Measurements from ENCODE around the gene DEFB132. TPM values are rescaled to one million over a fixed set of nuclear protein-coding genes. Genes with fewer than 3 reads are reported as not detected.

The DEFB132 gene
- total RNA-seq, 2 donors from 2014 or later = not detected

DNA sequence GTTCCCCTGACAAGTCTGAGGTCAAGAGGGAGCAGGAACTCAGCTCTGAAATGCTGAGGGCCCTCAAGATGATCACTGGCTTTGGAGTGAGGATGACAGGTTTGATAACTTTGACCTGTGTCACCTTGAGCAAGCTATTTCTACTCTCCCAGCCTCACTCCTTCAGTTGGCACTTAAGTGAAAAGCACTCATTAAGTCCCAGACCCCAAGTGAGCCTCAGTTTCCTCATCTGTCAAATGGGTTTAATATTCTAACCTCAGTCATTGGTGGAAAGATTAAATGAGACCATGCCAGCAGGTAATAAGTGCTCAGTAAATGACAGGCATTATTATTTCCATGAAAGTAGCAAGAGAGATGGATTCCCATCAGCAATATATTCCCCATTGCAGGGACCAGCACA lies 14.0 kb downstream of the DEFB132 start:
- Mint-ChIP-seq H3K4me3 (no peak overlapping the region), H3K4me1 (ENCODE audit: low read depth) (peaks cover 6% of the 10 kb centered on the region), H3K9me3 (no peaks in the 10 kb centered on the region), H3K27me3 (ENCODE audit: low read depth) (no peaks in the 10 kb centered on the region), H3K36me3 (ENCODE audit: insufficient read depth in 2 of 2) (no peaks in the 10 kb centered on the region), H3K27ac (no peak overlapping the region)
- ATAC-seq (replicated peaks in 1 of 2) = no peak
- DNase-seq = no peak

DNA sequence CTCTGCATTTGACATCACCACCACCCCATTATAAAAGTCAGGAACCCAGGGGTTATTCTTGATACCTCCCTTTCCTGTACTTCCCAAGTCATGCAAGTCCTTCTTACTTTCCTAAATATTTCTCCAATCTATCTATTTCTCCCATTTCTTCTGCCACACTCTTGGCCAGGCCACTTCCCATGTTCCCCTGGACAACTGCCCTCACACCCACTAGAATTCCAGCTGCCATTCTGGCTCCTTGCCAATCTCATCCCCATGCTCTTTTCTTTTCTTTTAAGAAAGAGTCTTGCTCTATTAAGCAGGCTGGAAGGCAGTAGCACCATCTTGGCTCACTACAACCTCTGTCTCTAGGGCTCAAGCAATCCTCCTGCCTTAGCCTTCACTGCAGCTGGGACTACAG lies 15.2 kb downstream of the DEFB132 start:
- Mint-ChIP-seq H3K36me3 (ENCODE audit: insufficient read depth in 2 of 2) (no peaks in the 10 kb centered on the region), H3K27me3 (ENCODE audit: low read depth) (no peaks in the 10 kb centered on the region), H3K4me3 (no peak overlapping the region), H3K27ac (no peak overlapping the region), H3K4me1 (ENCODE audit: low read depth) (no peaks in the 10 kb centered on the region), H3K9me3 (no peaks in the 10 kb centered on the region)
- no peak for ATAC-seq (replicated peaks in 1 of 2)
- DNase-seq = no peak

DNA sequence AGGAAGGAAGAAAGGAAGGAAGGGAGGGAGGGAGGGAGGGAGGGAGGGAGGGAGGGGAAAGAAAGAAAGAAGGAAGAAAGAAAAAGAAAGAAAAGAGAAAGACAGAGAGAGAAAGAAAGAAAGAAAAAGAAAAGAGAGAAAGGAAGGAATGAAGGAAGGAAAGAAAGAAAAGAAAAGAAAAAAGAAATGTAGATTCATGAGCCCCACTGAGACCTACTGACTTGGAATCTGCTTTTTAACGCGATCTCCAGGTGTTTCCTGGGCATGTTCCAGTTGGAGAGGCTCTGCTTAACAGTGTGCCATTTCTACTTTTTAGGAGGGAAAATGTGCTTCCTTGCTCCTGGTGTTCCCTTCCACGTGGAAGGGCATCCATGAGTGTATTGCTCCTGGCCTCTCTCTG lies 16.4 kb downstream of the DEFB132 start:
- no peak overlapping the region for H3K4me3 Mint-ChIP-seq
- no peaks in the 10 kb centered on the region for H3K9me3 Mint-ChIP-seq

DNA sequence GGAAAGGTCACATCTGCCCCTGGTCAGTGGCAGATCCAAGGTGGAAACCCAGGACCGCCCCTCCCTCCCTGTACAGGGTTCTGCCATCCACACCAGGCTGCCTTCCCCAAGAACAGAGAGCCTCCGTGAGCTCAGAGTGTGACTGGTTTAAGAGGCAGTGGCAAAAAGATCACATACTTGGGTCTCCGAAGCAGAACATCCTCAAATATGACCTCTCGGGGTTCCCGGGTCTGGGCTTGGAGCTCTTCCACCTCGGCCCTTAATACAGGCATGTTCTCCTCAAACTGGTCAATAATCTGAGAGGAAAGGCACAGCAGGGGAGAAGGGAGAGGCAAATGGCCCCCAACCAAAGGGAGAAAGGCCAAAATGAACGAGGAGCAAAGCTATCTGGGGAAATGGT lies 18.3 kb downstream of the DEFB132 start:
- Mint-ChIP-seq H3K27ac (no peak overlapping the region), H3K4me3 (no peak overlapping the region), H3K36me3 (ENCODE audit: insufficient read depth in 2 of 2) (peaks cover 0 to 3% of the 10 kb centered on the region in 2 donors), H3K27me3 (ENCODE audit: low read depth) (no peaks in the 10 kb centered on the region), H3K4me1 (ENCODE audit: low read depth) (no peaks in the 10 kb centered on the region), H3K9me3 (no peaks in the 10 kb centered on the region)
- ATAC-seq (replicated peaks in 1 of 2) (no peak), DNase-seq (no peak)

More for the DNA sequence above, 16.4 kb downstream of the DEFB132 start:
- peaks cover 0 to 3% of the 10 kb centered on the region in 2 donors for H3K36me3 Mint-ChIP-seq (ENCODE audit: insufficient read depth in 2 of 2)
- H3K27ac Mint-ChIP-seq = no peak overlapping the region
- no peaks in the 10 kb centered on the region for H3K4me1 Mint-ChIP-seq (ENCODE audit: low read depth)
- ATAC-seq (replicated peaks in 1 of 2) (no peak), DNase-seq (no peak)
- H3K27me3 Mint-ChIP-seq (ENCODE audit: low read depth) = no peaks in the 10 kb centered on the region

DNA sequence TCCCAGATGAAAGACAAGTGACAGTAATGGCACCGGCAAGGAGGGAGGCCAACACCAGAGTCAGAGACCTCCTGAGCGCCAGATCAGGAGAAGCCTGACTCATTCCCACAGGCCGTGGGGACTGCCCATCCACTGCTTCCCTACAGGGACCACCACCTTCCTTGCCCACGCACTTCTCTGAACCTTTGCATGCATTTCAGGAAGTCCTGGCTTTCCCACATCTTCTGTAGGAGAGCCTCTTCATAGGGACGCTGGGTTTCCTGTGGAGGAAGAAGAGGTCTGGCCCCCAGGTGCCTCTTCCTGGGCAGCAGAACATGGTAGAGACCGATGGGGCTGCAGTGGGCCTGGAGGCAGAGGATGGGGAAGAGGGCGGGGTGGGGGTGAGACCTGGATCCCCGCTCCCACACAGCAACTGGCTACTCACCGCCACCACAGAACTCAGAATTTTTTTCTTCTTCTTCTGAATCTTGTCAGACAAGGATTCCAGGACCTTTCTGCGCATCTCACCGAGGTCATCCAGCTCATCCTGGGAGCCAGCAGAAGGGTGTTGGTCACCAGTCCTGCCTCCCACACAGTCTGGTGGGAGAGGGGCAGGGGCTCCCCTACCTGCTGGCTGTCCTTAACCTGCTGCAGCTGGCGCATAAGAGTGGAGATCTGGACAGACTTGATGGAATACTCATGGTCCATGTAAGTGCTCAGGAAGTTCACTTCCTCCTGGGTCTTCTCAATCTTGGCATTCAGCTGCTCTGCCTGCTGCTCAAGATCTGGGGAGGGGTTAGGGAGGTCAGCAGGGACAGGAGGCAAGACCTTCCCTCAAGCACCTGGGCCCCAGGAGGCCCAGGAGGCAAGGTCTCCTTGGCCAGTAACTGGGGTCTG lies 19.3 kb downstream of the DEFB132 start:
- no peak for DNase-seq
- H3K27me3 Mint-ChIP-seq (ENCODE audit: low read depth) = no peaks in the 10 kb centered on the region
- H3K27ac Mint-ChIP-seq = no peak overlapping the region
- H3K4me1 Mint-ChIP-seq (ENCODE audit: low read depth) = no peaks in the 10 kb centered on the region
- no peaks in the 10 kb centered on the region for H3K9me3 Mint-ChIP-seq
- ATAC-seq (replicated peaks in 1 of 2) = no peak
- H3K4me3 Mint-ChIP-seq = no peak overlapping the region
- H3K36me3 Mint-ChIP-seq (ENCODE audit: insufficient read depth in 2 of 2) = peaks cover 0 to 3% of the 10 kb centered on the region in 2 donors

DNA sequence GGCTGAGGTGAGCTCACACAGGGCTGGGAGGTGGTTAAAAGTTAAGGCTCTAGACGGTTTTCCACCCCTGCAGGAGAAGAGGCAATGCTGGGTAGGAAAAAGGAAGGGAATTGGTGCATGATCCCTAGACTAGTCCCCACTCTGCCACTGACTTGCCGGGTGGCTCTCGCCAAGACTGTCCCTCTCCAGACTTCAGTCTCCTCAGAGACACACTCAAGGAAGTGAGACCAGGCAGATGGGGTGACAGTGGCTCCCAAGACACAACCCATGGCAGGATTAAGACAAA lies 19.9 kb downstream of the DEFB132 start:
- H3K4me1 Mint-ChIP-seq (ENCODE audit: low read depth) = no peaks in the 10 kb centered on the region
- H3K27me3 Mint-ChIP-seq (ENCODE audit: low read depth) = no peaks in the 10 kb centered on the region
- no peak overlapping the region for H3K4me3 Mint-ChIP-seq
- ATAC-seq (replicated peaks in 1 of 2) (no peak), DNase-seq (no peak)
- peaks cover 0 to 3% of the 10 kb centered on the region in 2 donors for H3K36me3 Mint-ChIP-seq (ENCODE audit: insufficient read depth in 2 of 2)
- no peak overlapping the region for H3K27ac Mint-ChIP-seq
- H3K9me3 Mint-ChIP-seq = no peaks in the 10 kb centered on the region

DNA sequence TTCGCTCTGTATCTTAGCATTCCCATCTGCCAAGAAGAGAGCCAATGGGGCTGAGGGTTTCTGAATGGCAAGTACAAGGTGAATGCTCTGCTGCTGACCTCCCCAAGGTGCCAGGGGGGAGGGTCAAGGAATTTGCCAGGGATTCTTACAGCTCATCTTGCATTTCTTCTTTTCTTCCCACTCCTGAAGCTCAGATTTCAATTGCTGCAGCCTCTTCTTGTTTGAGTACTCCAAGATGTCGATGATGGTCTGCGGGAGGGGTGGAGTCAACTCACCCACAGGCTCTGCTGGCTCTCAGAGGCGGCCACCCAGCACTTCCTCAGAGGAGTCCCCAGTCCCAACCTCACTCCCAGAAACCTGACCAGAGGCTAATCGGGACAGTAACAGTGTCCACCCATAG lies 20.7 kb downstream of the DEFB132 start:
- Mint-ChIP-seq H3K27me3 (ENCODE audit: low read depth) (no peaks in the 10 kb centered on the region), H3K9me3 (no peaks in the 10 kb centered on the region), H3K27ac (no peak overlapping the region), H3K4me1 (ENCODE audit: low read depth) (no peaks in the 10 kb centered on the region), H3K4me3 (no peak overlapping the region), H3K36me3 (ENCODE audit: insufficient read depth in 2 of 2) (peaks cover 0 to 3% of the 10 kb centered on the region in 2 donors)
- no peak for DNase-seq
- no peak for ATAC-seq (replicated peaks in 1 of 2)

DNA sequence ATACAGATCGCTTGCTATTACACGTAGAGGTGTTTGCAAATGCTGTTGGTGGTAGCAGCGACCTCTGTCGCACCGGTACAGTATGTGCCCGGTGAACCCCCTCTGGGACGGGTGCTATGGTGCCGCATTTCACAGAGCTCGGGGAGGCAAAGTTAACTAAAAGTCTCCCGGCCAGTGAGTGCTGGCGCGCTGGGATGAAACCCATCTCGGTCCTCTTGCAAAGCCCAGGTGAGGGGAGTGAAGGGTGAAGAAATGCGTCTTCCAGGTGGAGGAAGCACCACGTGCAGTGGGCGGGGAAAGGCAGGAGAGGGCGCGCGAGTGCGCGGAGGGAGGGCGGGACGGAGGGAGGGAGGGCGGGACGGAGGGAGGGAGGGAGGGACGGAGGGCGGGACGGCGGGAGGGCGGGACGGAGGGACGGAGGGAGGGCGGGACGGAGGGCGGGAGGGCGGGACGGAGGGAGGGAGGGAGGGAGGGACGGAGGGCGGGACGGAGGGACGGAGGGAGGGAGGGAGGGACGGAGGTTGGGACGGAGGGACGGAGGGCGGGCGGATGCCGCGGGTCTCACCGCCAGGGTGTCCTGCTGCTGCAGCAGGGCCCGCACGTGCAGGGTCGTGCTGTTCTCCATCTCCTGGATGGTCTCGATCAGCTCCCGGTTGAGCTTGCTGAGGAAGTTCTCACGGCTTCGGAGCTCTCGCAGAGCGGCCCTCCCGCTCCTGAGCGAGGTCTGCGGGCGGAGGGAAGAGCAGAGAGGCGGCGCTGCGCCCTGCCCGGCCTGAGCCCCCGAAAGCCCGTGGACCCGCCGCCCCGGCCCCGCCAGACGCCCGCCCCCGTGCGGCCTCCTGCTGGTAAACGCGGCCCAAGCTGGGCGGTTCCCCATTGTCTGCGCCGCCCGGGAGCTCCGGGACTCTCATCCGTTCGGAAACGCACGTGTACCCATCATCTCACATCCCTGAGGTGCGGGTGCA lies 21.4 kb downstream of the DEFB132 start:
- Mint-ChIP-seq H3K9me3 (no peaks in the 10 kb centered on the region), H3K4me1 (ENCODE audit: low read depth) (no peaks in the 10 kb centered on the region), H3K4me3 (peak overlapping the region in 1 of 2 donors; percentile 18), H3K27ac (no peak overlapping the region), H3K27me3 (ENCODE audit: low read depth) (no peaks in the 10 kb centered on the region), H3K36me3 (ENCODE audit: insufficient read depth in 2 of 2) (peaks cover 0 to 3% of the 10 kb centered on the region in 2 donors)
- DNase-seq = no peak
- ATAC-seq (replicated peaks in 1 of 2) = no peak

DNA sequence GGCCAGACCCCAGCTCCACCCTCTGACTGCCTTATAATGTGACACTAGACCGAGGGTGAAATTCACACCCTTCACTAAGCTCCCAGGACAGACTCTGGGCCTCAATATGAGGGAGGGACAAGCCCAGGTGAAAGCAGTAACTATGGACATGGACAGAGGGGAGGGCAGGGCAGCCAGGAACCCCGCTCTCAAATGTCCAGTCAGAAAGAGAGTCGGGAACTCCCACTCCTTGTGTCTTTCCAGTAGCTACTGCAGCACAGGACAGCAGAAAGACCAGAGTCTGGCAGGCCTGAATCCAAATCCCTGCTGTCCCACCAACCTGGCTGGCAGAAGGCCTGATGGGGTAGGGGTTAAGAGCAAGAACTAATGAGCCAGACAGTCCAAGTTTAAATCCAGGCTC lies 26.6 kb downstream of the DEFB132 start:
- Mint-ChIP-seq H3K27ac (no peak overlapping the region), H3K4me3 (no peak overlapping the region), H3K27me3 (ENCODE audit: low read depth) (no peaks in the 10 kb centered on the region), H3K4me1 (ENCODE audit: low read depth) (peaks cover 11% of the 10 kb centered on the region), H3K9me3 (no peaks in the 10 kb centered on the region), H3K36me3 (ENCODE audit: insufficient read depth in 2 of 2) (no peaks in the 10 kb centered on the region)
- no peak for DNase-seq
- ATAC-seq (replicated peaks in 1 of 2) = no peak

DNA sequence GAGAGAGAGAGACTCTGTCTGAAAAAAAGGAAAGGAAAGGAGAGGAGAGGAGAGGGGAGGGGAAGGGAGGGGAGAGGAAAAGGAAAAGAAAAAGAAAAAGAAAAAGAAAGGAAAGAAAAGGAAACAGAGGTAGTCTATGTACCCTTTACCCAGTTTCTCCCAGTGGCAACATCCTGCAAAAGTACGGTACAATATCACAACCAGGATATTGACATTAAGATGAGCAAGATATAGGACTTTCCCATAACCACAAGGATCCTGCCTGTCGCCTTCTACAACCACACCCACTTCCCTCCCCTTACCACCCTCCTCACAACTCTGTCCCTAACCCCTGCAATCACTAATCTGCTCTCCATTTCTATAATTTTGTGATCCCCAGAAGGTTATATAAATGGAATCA lies 29.0 kb downstream of the DEFB132 start:
- Mint-ChIP-seq H3K9me3 (no peaks in the 10 kb centered on the region), H3K4me3 (no peak overlapping the region), H3K27me3 (ENCODE audit: low read depth) (no peaks in the 10 kb centered on the region), H3K4me1 (ENCODE audit: low read depth) (peaks cover 19% of the 10 kb centered on the region), H3K36me3 (ENCODE audit: insufficient read depth in 2 of 2) (no peaks in the 10 kb centered on the region), H3K27ac (no peak overlapping the region)
- ATAC-seq (replicated peaks in 1 of 2) (no peak), DNase-seq (no peak)

DNA sequence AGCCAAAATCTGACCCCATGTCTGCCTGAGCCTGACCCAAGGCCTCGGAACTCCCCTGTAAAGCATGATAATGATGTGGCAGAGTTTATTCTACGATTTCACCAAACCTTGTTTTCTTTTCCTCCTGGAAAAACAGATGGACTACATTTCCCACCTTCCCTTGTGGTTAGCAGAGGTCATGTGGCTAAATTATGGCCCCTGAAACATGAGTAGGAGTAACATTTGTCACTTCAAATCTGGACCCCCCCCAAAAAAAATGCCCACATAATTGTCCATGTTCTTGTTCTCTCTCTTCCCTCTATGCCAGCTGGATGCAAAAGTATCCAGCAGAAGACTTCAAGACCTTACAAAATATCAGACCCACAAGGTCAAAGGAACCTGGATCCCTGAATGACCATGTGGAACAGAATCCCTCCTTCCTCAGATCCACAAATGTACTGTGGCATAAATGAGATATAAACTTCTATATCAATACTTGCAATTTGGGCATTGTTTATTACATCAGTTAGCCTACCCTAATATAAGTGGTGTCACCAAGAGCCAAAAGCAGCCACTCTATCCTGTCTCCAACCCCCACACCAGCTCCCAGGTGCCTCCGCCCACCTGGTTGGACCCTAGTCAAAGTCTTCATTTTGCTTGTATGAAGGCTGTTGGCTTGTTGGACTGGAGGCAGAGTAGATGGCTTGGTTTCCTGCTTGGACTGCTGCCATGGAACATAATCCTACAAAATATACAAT lies 31.6 kb downstream of the DEFB132 start:
- H3K36me3 Mint-ChIP-seq (ENCODE audit: insufficient read depth in 2 of 2) = no peaks in the 10 kb centered on the region
- DNase-seq (no peak), ATAC-seq (replicated peaks in 1 of 2) (no peak)
- peaks cover 24% of the 10 kb centered on the region for H3K4me1 Mint-ChIP-seq (ENCODE audit: low read depth)
- H3K27me3 Mint-ChIP-seq (ENCODE audit: low read depth) = no peaks in the 10 kb centered on the region
- H3K4me3 Mint-ChIP-seq = no peak overlapping the region
- no peaks in the 10 kb centered on the region for H3K9me3 Mint-ChIP-seq
- H3K27ac Mint-ChIP-seq = no peak overlapping the region

DNA sequence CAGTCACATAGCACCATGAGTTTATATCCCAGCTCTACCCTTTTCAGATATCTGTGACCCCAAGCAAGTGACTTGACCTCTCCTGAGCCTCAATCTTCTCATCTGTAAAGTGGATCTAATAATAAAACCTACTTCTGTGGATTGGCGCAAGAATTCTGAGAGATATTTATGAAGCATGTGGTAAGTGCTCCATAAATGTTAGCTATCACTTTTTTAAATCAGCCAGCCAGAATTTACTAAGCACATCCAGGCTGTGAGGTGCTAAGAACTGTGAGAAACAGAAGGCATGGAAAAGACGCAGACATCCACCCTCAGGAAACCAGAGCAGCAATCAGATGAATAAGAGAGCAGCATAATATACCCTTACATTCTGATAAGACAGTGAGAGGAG lies 32.2 kb downstream of the DEFB132 start:
- Mint-ChIP-seq H3K27me3 (ENCODE audit: low read depth) (no peaks in the 10 kb centered on the region), H3K4me1 (ENCODE audit: low read depth) (peaks cover 24% of the 10 kb centered on the region), H3K4me3 (no peak overlapping the region), H3K9me3 (no peaks in the 10 kb centered on the region), H3K36me3 (ENCODE audit: insufficient read depth in 2 of 2) (no peaks in the 10 kb centered on the region), H3K27ac (peak overlapping the region; percentile 86)
- DNase-seq (no peak), ATAC-seq (replicated peaks in 1 of 2) (no peak)
